Measurements from ENCODE around the gene SLC25A30. TPM values are rescaled to one million over a fixed set of nuclear protein-coding genes. Genes with fewer than 3 reads are reported as not detected.

The SLC25A30 gene
- total and polyA plus RNA-seq, 2 of the 13 experiments (the other 11 are each of a cell fraction or from before 2014, with no cell fraction given) = 19.6 to 22.5 TPM

DNA sequence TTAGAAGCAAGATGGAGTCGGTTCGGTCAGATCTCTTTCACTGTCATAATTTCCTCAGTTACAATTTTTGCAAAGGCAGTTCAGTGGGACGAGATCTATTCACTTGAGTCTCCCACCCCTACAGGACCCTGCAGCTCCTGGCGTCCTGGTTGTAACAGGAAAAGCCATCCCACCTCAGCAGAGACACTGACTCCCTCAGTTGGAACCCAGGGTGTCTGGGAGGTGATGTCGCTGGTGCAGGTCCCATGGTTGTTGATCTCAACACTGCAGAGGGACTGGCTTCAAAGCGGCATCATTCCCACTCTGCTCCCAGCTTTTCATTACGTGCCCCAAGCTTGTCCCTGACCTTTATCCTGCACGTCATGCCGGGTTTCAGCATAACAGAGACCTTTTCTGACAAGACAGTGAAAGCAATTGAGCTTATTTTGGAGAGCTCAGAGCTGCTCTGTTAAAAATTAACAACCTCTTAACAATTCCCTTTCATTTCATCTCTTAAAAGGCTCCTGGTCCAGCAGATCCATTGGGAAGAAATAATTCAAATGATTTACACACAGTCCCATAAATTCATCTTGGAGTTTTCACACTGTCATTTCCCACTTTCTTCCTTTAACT lies 29.0 kb upstream of the SLC25A30 start (continued):
- TF ChIP-seq, protein P1, sequence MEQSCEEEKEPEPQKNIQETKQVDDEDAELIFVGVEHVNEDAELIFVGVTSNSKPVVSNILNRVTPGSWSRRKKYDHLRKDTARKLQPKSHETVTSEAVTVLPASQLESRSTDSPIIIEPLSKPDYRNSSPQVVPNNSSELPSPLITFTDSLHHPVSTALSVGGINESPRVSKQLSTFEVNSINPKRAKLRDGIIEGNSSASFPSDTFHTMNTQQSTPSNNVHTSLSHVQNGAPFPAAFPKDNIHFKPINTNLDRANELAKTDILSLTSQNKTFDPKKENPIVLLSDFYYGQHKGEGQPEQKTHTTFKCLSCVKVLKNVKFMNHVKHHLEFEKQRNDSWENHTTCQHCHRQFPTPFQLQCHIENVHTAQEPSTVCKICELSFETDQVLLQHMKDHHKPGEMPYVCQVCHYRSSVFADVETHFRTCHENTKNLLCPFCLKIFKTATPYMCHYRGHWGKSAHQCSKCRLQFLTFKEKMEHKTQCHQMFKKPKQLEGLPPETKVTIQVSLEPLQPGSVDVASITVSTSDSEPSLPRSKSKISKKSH (CRISPR knock-in tag; IDR thresholded peaks at IDR 0.05; ENCODE audit: borderline replicate concordance) = no peak
- TF ChIP-seq, protein P2, sequence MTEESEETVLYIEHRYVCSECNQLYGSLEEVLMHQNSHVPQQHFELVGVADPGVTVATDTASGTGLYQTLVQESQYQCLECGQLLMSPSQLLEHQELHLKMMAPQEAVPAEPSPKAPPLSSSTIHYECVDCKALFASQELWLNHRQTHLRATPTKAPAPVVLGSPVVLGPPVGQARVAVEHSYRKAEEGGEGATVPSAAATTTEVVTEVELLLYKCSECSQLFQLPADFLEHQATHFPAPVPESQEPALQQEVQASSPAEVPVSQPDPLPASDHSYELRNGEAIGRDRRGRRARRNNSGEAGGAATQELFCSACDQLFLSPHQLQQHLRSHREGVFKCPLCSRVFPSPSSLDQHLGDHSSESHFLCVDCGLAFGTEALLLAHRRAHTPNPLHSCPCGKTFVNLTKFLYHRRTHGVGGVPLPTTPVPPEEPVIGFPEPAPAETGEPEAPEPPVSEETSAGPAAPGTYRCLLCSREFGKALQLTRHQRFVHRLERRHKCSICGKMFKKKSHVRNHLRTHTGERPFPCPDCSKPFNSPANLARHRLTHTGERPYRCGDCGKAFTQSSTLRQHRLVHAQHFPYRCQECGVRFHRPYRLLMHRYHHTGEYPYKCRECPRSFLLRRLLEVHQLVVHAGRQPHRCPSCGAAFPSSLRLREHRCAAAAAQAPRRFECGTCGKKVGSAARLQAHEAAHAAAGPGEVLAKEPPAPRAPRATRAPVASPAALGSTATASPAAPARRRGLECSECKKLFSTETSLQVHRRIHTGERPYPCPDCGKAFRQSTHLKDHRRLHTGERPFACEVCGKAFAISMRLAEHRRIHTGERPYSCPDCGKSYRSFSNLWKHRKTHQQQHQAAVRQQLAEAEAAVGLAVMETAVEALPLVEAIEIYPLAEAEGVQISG (CRISPR knock-in tag; IDR thresholded peaks at IDR 0.05) = peak; percentile 77
- TF ChIP-seq MIXL1 (CRISPR knock-in tag; IDR thresholded peaks at IDR 0.05) = peak; percentile 91
- TF ChIP-seq MAZ (IDR thresholded peaks at IDR 0.05; ENCODE audit: borderline replicate concordance, low read depth, low read length) = no peak
- TF ChIP-seq MAZ (CRISPR knock-in tag; IDR thresholded peaks at IDR 0.05; ENCODE audit: low read depth) = peak; percentile 47; the same call in 1 of the 2 replicates
- TF ChIP-seq BRD4 (CRISPR knock-in tag; IDR thresholded peaks at IDR 0.05) = peak; percentile 64; the same call in 1 of the 2 replicates
- TF ChIP-seq, protein P3, sequence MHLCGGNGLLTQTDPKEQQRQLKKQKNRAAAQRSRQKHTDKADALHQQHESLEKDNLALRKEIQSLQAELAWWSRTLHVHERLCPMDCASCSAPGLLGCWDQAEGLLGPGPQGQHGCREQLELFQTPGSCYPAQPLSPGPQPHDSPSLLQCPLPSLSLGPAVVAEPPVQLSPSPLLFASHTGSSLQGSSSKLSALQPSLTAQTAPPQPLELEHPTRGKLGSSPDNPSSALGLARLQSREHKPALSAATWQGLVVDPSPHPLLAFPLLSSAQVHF (CRISPR knock-in tag; IDR thresholded peaks at IDR 0.05) = no peak
- TF ChIP-seq SATB2 (CRISPR knock-in tag; IDR thresholded peaks at IDR 0.05) = no peak
- TF ChIP-seq, protein P4, sequence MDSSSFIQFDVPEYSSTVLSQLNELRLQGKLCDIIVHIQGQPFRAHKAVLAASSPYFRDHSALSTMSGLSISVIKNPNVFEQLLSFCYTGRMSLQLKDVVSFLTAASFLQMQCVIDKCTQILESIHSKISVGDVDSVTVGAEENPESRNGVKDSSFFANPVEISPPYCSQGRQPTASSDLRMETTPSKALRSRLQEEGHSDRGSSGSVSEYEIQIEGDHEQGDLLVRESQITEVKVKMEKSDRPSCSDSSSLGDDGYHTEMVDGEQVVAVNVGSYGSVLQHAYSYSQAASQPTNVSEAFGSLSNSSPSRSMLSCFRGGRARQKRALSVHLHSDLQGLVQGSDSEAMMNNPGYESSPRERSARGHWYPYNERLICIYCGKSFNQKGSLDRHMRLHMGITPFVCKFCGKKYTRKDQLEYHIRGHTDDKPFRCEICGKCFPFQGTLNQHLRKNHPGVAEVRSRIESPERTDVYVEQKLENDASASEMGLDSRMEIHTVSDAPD (CRISPR knock-in tag; IDR thresholded peaks at IDR 0.05) = no peak
- TF ChIP-seq, protein P5, sequence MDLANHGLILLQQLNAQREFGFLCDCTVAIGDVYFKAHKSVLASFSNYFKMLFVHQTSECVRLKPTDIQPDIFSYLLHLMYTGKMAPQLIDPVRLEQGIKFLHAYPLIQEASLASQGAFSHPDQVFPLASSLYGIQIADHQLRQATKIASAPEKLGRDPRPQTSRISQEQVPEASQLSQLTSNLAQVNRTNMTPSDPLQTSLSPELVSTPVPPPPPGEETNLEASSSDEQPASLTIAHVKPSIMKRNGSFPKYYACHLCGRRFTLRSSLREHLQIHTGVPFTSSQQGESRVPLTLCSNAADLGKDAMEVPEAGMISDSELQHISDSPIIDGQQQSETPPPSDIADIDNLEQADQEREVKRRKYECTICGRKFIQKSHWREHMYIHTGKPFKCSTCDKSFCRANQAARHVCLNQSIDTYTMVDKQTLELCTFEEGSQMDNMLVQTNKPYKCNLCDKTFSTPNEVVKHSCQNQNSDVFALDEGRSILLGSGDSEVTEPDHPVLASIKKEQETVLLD (CRISPR knock-in tag; IDR thresholded peaks at IDR 0.05; ENCODE audit: low read depth) = no peak; the same call in 1 of the 2 replicates
- no peak for TF ChIP-seq ZNF782 (CRISPR knock-in tag; IDR thresholded peaks at IDR 0.05; ENCODE audit: borderline replicate concordance)
- peak; percentile 30; the same call in 1 of the 2 replicates for TF ChIP-seq ZNF670 (CRISPR knock-in tag; IDR thresholded peaks at IDR 0.05; ENCODE audit: borderline replicate concordance)
- no peak for TF ChIP-seq PCBP2 (optimal IDR thresholded peaks at IDR 0.05; ENCODE audit: low read depth, low read length, poor library complexity, severe bottlenecking)
- no peak for TF ChIP-seq ZNF816 (CRISPR knock-in tag; IDR thresholded peaks at IDR 0.05; ENCODE audit: borderline replicate concordance)
- TF ChIP-seq TRIM24 (CRISPR knock-in tag; IDR thresholded peaks at IDR 0.05) = no peak
- TF ChIP-seq ZNF792 (CRISPR knock-in tag; IDR thresholded peaks at IDR 0.05) = peak; percentile 66; the same call in 1 of the 2 replicates
- TF ChIP-seq AGO1 (IDR thresholded peaks at IDR 0.05; ENCODE audit: low read depth, low read length, poor library complexity, severe bottlenecking) = no peak
- TF ChIP-seq MTF2 (CRISPR knock-in tag; IDR thresholded peaks at IDR 0.05; ENCODE audit: borderline replicate concordance) = no peak
- TF ChIP-seq, protein P6, sequence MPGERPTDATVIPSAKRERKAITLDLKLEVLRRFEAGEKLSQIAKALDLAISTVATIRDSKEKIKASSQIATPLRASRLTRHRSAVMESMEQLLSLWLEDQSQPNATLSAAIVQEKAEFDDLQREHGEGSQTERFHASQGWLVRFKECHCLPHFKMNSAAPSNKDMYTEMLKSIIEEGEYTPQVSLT (CRISPR knock-in tag; IDR thresholded peaks at IDR 0.05; ENCODE audit: borderline replicate concordance, low read depth) = no peak
- no peak for TF ChIP-seq SMYD3 (CRISPR knock-in tag; IDR thresholded peaks at IDR 0.05)
- 0 out of 2 replicates have a peak, but pooled peaks have one; percentile 29 for TF ChIP-seq ZBTB7A (CRISPR knock-in tag; IDR thresholded peaks at IDR 0.05)
- no peak for TF ChIP-seq MAFG (CRISPR knock-in tag; IDR thresholded peaks at IDR 0.05)

All from HepG2 (cell line).